Suprapubic skin (tissue), 4 donors: ENCODE data around the gene COL7A1.

Experiments used
- CTCF ChIP-seq, 2 donors: fragments of 200-600 bp in 1 of 2; fragments of 450-650 bp in 1 of 2; sonication (generic) in 1 of 2; IDR thresholded peaks; one replicate each; pipeline ENCODE4 v1.5.1; 2016 to 2019; ENCODE audit warnings: antibody characterized with exemption in 2 of 2, mild to moderate bottlenecking in 1 of 2, moderate library complexity in 1 of 2
- POLR2A ChIP-seq, 2 donors: fragments of 450-650 bp; IDR thresholded peaks; one replicate each; pipeline ENCODE4 v1.6.1; 2017; ENCODE audit warnings: antibody characterized with exemption in 2 of 2, mild to moderate bottlenecking in 2 of 2, moderate library complexity in 2 of 2
- POLR2AphosphoS5 ChIP-seq, 3 donors: sonication (generic); formaldehyde crosslinking; IDR thresholded peaks; one replicate each; pipeline ENCODE4 v1.6.1; 2017; ENCODE audit warnings: antibody characterized with exemption in 3 of 3

DNA sequence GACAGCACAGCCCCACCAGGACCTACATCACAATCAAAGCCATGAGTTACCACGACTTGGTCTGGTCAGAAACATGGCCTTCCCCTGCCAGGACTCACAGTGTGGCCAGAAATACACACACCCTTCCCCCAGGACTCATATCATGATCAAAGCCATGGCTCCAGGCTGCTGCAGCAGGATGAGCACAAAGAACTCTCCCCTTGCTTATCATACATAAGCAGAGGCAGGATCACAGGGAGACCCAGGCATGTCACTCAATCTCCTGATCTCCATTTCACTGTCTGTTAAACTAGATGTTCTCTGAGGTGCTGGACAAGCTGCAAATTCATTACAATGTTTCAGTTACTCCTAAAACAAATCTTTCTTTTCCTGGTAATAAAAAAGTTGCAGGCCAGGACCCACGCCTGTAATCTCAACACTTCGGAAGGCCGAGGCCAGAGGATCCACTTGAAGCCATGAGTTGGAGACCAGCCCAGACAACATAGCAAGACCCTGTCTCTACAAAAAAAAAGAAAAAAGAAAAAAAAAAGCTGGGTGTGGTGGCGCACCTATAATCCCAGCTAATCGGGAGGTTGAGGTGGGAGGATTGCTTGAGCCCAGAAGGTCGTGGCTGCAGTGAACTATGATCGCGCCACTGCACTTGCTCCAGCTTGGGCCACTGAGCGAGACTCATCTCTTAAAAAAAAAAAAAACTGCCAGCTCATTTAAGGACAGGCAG lies 39.7 kb downstream of the COL7A1 start:
- TF ChIP-seq CTCF (IDR thresholded peaks at IDR 0.05) (no peak), POLR2AphosphoS5 (IDR thresholded peaks at IDR 0.05) (no peak), POLR2A (IDR thresholded peaks at IDR 0.05) (no peak)
